ENCODE results near the gene TMC8. TPM values are rescaled to one million over a fixed set of nuclear protein-coding genes. Genes with fewer than 3 reads are reported as not detected.
"Not testable (repeated sequence)": the region's sequence is repeated elsewhere in the genome, so short reads cannot be mapped to it uniquely, and the experiment has no call there.

Gene TMC8
- total RNA-seq, 1 donor from 2014 or later: 0.79 TPM

DNA sequence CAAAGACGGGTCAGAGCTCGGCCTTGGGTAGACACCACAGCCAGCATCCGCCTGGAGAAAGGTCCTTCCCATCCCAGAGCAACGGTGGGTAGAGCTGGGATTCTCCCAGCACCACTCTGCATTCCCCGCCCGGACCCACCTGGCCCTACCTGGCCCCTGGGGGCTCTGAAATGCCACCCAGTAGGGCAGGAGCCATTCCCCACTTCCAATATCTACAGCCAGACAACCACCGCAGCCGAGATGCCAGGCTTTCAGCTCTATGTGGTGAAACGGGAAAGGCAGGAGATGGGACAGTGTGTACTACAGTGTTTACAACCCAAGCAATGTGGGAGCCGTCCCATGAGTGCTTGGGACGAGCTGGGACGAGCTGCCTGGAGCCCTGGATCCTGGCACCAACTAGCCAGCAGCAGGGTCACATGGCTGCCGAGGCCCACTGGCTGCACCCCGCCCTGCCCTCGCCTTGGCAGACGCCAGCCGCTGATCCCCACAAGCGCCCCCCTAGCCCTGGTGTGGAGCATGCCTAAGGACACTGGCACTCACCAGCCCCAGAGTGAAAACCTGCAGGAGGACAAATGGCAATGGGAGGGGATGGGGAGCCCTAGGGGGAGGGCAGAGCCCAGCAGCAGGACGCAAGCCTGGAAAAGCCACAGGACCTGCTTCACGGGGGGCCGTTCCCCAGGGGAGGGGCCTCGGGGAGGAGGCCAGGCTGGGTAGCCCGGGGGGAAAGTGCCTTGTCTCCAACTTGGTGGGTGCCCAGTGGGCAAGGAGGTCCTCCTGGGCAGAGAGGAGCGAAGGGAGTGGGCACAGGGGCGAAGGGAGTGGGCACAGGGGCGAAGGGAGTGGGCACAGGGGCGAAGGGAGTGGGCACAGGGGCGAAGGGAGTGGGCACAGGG lies 15.5 kb upstream of the TMC8 start:
- peak overlapping the region; percentile 71 for H3K27ac Mint-ChIP-seq (ENCODE audit: unreplicated experiment)
- DNase-seq (ENCODE audit: low read depth, low spot score): no peak
- peak overlapping the region; percentile 51 for H3K4me3 Mint-ChIP-seq
- H3K9me3 Mint-ChIP-seq: no peaks in the 10 kb centered on the region
- peaks cover 5% of the 10 kb centered on the region for H3K27me3 Mint-ChIP-seq (ENCODE audit: low read depth)
- TF ChIP-seq, protein P1, sequence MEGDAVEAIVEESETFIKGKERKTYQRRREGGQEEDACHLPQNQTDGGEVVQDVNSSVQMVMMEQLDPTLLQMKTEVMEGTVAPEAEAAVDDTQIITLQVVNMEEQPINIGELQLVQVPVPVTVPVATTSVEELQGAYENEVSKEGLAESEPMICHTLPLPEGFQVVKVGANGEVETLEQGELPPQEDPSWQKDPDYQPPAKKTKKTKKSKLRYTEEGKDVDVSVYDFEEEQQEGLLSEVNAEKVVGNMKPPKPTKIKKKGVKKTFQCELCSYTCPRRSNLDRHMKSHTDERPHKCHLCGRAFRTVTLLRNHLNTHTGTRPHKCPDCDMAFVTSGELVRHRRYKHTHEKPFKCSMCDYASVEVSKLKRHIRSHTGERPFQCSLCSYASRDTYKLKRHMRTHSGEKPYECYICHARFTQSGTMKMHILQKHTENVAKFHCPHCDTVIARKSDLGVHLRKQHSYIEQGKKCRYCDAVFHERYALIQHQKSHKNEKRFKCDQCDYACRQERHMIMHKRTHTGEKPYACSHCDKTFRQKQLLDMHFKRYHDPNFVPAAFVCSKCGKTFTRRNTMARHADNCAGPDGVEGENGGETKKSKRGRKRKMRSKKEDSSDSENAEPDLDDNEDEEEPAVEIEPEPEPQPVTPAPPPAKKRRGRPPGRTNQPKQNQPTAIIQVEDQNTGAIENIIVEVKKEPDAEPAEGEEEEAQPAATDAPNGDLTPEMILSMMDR (conservative IDR thresholded peaks at IDR 0.05): no peak
- peaks cover 2% of the 10 kb centered on the region for H3K36me3 Mint-ChIP-seq (ENCODE audit: low read depth)
- H3K4me1 Mint-ChIP-seq: peaks cover 16% of the 10 kb centered on the region

DNA sequence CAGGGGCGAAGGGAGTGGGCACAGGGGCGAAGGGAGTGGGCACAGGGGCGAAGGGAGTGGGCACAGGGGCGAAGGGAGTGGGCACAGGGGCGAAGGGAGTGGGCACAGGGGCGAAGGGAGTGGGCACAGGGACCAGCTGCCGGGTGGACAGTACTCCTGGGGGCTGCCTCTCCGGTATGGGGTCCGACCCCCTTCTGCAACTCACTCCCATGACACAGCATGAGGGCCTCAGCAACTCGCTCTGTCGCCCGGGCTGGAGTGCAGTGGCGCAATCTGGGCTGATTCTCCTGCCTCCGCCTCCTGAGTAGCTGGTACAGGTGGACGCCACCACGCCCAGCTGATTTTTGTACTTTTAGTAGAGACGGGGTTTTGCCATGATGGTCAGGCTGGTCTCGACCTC lies 14.8 kb upstream of the TMC8 start:
- H3K4me3 Mint-ChIP-seq; DNase-seq (ENCODE audit: low read depth, low spot score); H3K27ac Mint-ChIP-seq (ENCODE audit: unreplicated experiment); H3K36me3 Mint-ChIP-seq (ENCODE audit: low read depth); H3K27me3 Mint-ChIP-seq (ENCODE audit: low read depth); H3K9me3 Mint-ChIP-seq: not testable (repeated sequence)
- peaks cover 13% of the 10 kb centered on the region for H3K4me1 Mint-ChIP-seq

DNA sequence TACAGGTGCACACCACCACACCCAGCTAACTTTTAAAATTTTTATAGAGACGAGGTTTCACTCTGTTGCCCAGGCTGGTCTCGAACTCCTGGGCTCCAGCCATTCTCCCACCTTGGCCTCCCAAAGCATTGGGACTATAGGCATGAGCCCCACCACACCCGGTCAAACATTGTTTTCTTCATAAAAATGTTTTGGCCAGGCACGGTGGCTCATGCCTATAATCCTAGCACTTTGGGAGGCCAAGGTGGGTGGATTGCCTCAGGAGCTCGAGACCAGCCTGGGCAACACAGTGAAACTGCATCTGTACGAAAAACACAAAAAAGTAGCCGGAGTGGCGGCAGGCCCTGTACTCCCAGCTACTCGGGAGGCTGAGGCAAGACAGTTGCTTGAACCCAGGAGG lies 14.2 kb upstream of the TMC8 start:
- peaks cover 2% of the 10 kb centered on the region for H3K36me3 Mint-ChIP-seq (ENCODE audit: low read depth)
- no peak for DNase-seq (ENCODE audit: low read depth, low spot score)
- no peak overlapping the region for H3K27ac Mint-ChIP-seq (ENCODE audit: unreplicated experiment)
- peaks cover 5% of the 10 kb centered on the region for H3K27me3 Mint-ChIP-seq (ENCODE audit: low read depth)
- H3K4me3 Mint-ChIP-seq: no peak overlapping the region
- no peaks in the 10 kb centered on the region for H3K9me3 Mint-ChIP-seq
- TF ChIP-seq, protein P1 (conservative IDR thresholded peaks at IDR 0.05): no peak
- H3K4me1 Mint-ChIP-seq: peaks cover 13% of the 10 kb centered on the region

DNA sequence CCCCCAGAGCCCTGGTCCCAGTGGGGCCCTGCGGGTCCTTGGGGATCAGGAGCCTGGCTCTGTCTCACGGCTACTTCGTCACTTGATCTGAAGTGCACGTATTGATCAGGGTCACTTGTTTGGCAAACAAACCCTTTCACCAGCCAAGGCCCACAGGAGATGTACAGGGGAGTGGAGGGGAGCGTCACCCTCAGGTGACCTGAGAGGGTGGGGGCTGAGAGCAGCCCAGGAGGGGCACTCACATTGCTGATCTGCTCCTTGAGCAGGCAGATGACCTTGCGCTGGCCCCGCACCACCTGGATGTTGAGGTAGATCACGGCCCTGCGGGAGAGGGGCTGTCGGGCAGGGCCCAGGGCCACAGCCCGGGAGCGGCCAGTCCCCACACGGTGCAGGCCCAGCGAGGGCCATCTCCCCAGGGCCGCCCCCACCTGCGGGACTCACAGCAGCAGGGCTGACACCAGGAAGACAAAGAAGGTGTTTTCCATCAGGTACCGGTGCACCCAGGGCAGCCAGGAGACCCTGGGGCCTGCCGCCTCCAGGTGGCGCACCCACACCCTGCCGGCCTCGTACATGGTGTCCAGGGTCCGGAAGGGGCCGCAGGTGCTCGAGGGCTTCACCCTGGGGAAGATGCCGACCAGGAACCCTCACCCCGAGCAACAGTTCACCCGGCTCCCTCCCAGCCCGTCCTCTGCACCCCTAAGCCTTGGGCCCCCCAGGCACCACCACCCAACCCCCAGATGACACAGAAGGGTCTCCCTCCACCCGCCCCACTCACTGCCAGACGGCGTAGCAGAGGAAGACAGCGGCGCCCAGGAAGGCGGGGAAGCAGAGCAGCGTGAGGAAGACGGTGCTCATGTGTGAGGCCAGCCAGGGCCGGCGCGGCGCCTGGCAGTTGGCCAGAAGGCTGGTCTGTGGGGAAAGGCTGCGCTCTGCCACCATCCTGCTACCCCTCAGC lies 13.3 kb upstream of the TMC8 start:
- no peak for DNase-seq (ENCODE audit: low read depth, low spot score)

DNA sequence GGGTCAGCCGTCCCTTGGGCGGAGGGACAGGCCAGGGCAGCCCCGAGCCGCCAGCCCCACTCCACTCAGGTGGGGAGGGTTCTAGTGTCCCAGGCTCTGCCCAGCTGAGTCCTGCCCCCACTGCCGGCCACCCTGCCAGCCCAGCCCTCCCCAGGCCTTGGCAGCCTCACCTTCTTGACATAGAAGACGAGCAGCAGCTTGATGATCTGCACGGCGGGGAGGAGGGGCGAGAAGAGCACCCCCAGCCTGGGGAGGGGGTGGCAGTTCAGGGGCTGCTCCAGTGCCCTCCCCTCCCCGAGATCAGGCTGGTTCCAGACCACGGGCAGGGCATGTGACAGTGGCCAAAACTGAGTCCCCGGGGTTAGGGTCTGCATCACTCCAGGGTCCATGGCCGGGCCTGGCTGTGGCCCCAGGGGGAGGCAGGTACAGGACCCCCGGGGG lies 11.8 kb upstream of the TMC8 start:
- Mint-ChIP-seq H3K27ac (ENCODE audit: unreplicated experiment) (no peak overlapping the region), H3K27me3 (ENCODE audit: low read depth) (peaks cover 3% of the 10 kb centered on the region), H3K9me3 (no peaks in the 10 kb centered on the region), H3K36me3 (ENCODE audit: low read depth) (no peaks in the 10 kb centered on the region), H3K4me1 (peaks cover 4% of the 10 kb centered on the region), H3K4me3 (no peak overlapping the region)
- TF ChIP-seq, protein P1 (conservative IDR thresholded peaks at IDR 0.05): no peak
- no peak for DNase-seq (ENCODE audit: low read depth, low spot score)

More for the DNA sequence above, 13.3 kb upstream of the TMC8 start:
- H3K27ac Mint-ChIP-seq (ENCODE audit: unreplicated experiment): no peak overlapping the region
- no peaks in the 10 kb centered on the region for H3K9me3 Mint-ChIP-seq
- peaks cover 5% of the 10 kb centered on the region for H3K27me3 Mint-ChIP-seq (ENCODE audit: low read depth)
- H3K4me3 Mint-ChIP-seq: peak overlapping the region; percentile 41
- H3K36me3 Mint-ChIP-seq (ENCODE audit: low read depth): peaks cover 2% of the 10 kb centered on the region
- H3K4me1 Mint-ChIP-seq: peaks cover 13% of the 10 kb centered on the region
- TF ChIP-seq, protein P1 (conservative IDR thresholded peaks at IDR 0.05): peak; percentile 52

Data from neural crest cell (in vitro differentiated cells).